Measurements from ENCODE around the gene AAK1.
"Not testable (repeated sequence)": the region's sequence is repeated elsewhere in the genome, so short reads cannot be mapped to it uniquely, and the experiment has no call there.

AAK1 gene

GRCh38 chr2:69659349-69659748 lies 15.8 kb upstream of the AAK1 start:
- DNase-seq = no peak

- DNase-seq = no peak
Observed at GRCh38 chr2:69652206-69652605, 8.7 kb upstream of the AAK1 start.

GRCh38 chr2:69647196-69647595 lies 3.7 kb upstream of the AAK1 start:
- DNase-seq = not testable (repeated sequence)

GRCh38 chr2:69646714-69647113 lies 3.2 kb upstream of the AAK1 start:
- no peak for DNase-seq

- DNase-seq = no peak
Observed at GRCh38 chr2:69645921-69646320, 2.4 kb upstream of the AAK1 start.

- no peak for DNase-seq
Observed at GRCh38 chr2:69645031-69645431, 1.5 kb upstream of the AAK1 start.

- DNase-seq = no peak
Observed at GRCh38 chr2:69644506-69644979, 1.0 kb upstream of the AAK1 start.

- peak; percentile 63 for DNase-seq
Observed at GRCh38 chr2:69642709-69643601, 584 bp downstream of the AAK1 start.

- DNase-seq = no peak
Observed at GRCh38 chr2:69641887-69642708, 1.4 kb downstream of the AAK1 start.

- no peak for DNase-seq
Observed at GRCh38 chr2:69641471-69641870, 2.1 kb downstream of the AAK1 start.

- DNase-seq = no peak
Observed at GRCh38 chr2:69639266-69639665, 4.3 kb downstream of the AAK1 start.

- DNase-seq = no peak
Observed at GRCh38 chr2:69638630-69639029, 4.9 kb downstream of the AAK1 start.

- DNase-seq = no peak
Observed at GRCh38 chr2:69637923-69638322, 5.6 kb downstream of the AAK1 start.

- no peak for DNase-seq
Observed at GRCh38 chr2:69636395-69636794, 7.1 kb downstream of the AAK1 start.

- no peak for DNase-seq
Observed at GRCh38 chr2:69635432-69635831, 8.1 kb downstream of the AAK1 start.

GRCh38 chr2:69634196-69634821 lies 9.2 kb downstream of the AAK1 start:
- no peak for DNase-seq

- no peak for DNase-seq
Observed at GRCh38 chr2:69631402-69631801, 12.1 kb downstream of the AAK1 start.

- no peak for DNase-seq
Observed at GRCh38 chr2:69629921-69630608, 13.5 kb downstream of the AAK1 start.

- DNase-seq = no peak
Observed at GRCh38 chr2:69628325-69629021, 15.1 kb downstream of the AAK1 start.

- no peak for DNase-seq
Observed at GRCh38 chr2:69625078-69625795, 18.3 kb downstream of the AAK1 start.

- DNase-seq = no peak
Observed at GRCh38 chr2:69624611-69625010, 18.9 kb downstream of the AAK1 start.

Measured in activated CD4-positive, CD25-positive, alpha-beta regulatory T cell treated with anti-CD3 and anti-CD28 coated beads, Interleukin-2, amount 50 U/mL, for 72 hours (primary cell).